ENCODE data around the gene SEMA3E. TPM values are rescaled to one million over a fixed set of nuclear protein-coding genes. Genes with fewer than 3 reads are reported as not detected.

SEMA3E gene
- total RNA-seq, 4 donors from 2014 or later = 0.13 to 2.7 (median 1.1) TPM

GRCh38 chr7:83643739-83644138, 5.2 kb downstream of the SEMA3E start:
- intact Hi-C loops (cut with DNase I) = no loop called here
- no peak for TF ChIP-seq POLR2A (IDR thresholded peaks at IDR 0.05)
- no peak for TF ChIP-seq CTCF (IDR thresholded peaks at IDR 0.05)
- Histone ChIP-seq H3K27me3 (peaks cover 0 to 19% (median 0%) of the 10 kb centered on the region in 4 donors), H3K9me3 (no peaks in the 10 kb centered on the region), H3K36me3 (no peaks in the 10 kb centered on the region), H3K27ac (no peak overlapping the region), H3K4me1 (peaks cover 0 to 9% (median 0%) of the 10 kb centered on the region in 3 donors), H3K4me3 (no peak overlapping the region)
- DNase-seq = no peak

- H3K36me3 ChIP-seq = no peaks in the 10 kb centered on the region
Measured at GRCh38 chr7:83643012-83643411, 5.9 kb downstream of the SEMA3E start.

GRCh38 chr7:83640731-83641537, 8.0 kb downstream of the SEMA3E start:
- no peak for DNase-seq
- WGBS, 2 donors = 82 to 87% methylated on average over 1 of the region's 1 CpG
- intact Hi-C loops (cut with DNase I) = no loop called here
- Histone ChIP-seq H3K4me1 (no peaks in the 10 kb centered on the region), H3K27me3 (peaks cover 0 to 6% (median 0%) of the 10 kb centered on the region in 4 donors), H3K36me3 (no peaks in the 10 kb centered on the region), H3K9me3 (no peaks in the 10 kb centered on the region), H3K4me3 (no peak overlapping the region), H3K27ac (no peak overlapping the region)
- TF ChIP-seq CTCF (IDR thresholded peaks at IDR 0.05) = no peak
- no peak for TF ChIP-seq POLR2A (IDR thresholded peaks at IDR 0.05)

More at GRCh38 chr7:83643012-83643411, 5.9 kb downstream of the SEMA3E start:
- TF ChIP-seq CTCF (IDR thresholded peaks at IDR 0.05) = no peak
- TF ChIP-seq POLR2A (IDR thresholded peaks at IDR 0.05) = no peak
- Histone ChIP-seq H3K4me1 (peaks cover 0 to 2% (median 0%) of the 10 kb centered on the region in 3 donors), H3K27ac (no peak overlapping the region), H3K27me3 (peaks cover 0 to 17% (median 0%) of the 10 kb centered on the region in 4 donors), H3K9me3 (no peaks in the 10 kb centered on the region), H3K4me3 (no peak overlapping the region)
- intact Hi-C loops (cut with DNase I) = no loop called here
- no peak for DNase-seq

GRCh38 chr7:83640240-83640639, 8.7 kb downstream of the SEMA3E start:
- Histone ChIP-seq H3K4me3 (no peak overlapping the region), H3K27ac (no peak overlapping the region), H3K36me3 (no peaks in the 10 kb centered on the region), H3K27me3 (peaks cover 0 to 6% (median 0%) of the 10 kb centered on the region in 4 donors), H3K9me3 (no peaks in the 10 kb centered on the region), H3K4me1 (no peaks in the 10 kb centered on the region)
- no peak for TF ChIP-seq POLR2A (IDR thresholded peaks at IDR 0.05)
- TF ChIP-seq CTCF (IDR thresholded peaks at IDR 0.05) = no peak
- no peak for DNase-seq
- WGBS, 2 donors = 89% methylated on average over 1 of the region's 1 CpG
- intact Hi-C loops (cut with DNase I) = no loop called here

GRCh38 chr7:83633516-83633915, 15.4 kb downstream of the SEMA3E start:
- no peak overlapping the region for H3K4me3 ChIP-seq
- TF ChIP-seq POLR2A (IDR thresholded peaks at IDR 0.05) = no peak
- no peak for TF ChIP-seq CTCF (IDR thresholded peaks at IDR 0.05)
- DNase-seq = no peak
- WGBS, 2 donors = 83 to 92% methylated on average over 2 of the region's 2 CpGs
- no peak overlapping the region for H3K27ac ChIP-seq
- intact Hi-C loops (cut with DNase I) = no loop called here
- H3K27me3 ChIP-seq = no peaks in the 10 kb centered on the region
- no peaks in the 10 kb centered on the region for H3K4me1 ChIP-seq
- no peaks in the 10 kb centered on the region for H3K9me3 ChIP-seq
- no peaks in the 10 kb centered on the region for H3K36me3 ChIP-seq
